GM12878 (cell line): ENCODE measurements around the gene C19orf73. TPM values are rescaled to one million over a fixed set of nuclear protein-coding genes. Genes with fewer than 3 reads are reported as not detected.

Experiments used
- ATAC-seq: fragments of 200-7000 bp; cut with Tn5 transposase; 3 replicates; pipeline ENCODE4 v1.9.1; 2020; ENCODE audit warnings: mild to moderate bottlenecking, moderate library complexity
- BruUV-seq: library from RNA; stranded (reverse); fragments of 400-500 nt; replicated peaks from 2 replicates; lab custom pipeline; 2021; lab: Mats Ljungman, UMichigan
- CTCF ChIA-PET: fragments of 300-600 bp; sonication (Branson Sonifier 250); formaldehyde crosslinking; extraction: SDS; loops from one replicate; lab custom pipeline; 2021; ENCODE audit warnings: inconsistent platforms; lab: Yijun Ruan, JAX
- POLR2A ChIA-PET: fragments of 350-600 bp; formaldehyde crosslinking; extraction: SDS; loops from one replicate; lab custom pipeline; 2021; ENCODE audit warnings: inconsistent platforms; lab: Charles Lee
- RAD21 ChIA-PET: fragments of 300-600 bp; sonication (Branson Sonifier 250); formaldehyde crosslinking; loops from one replicate; lab custom pipeline; 2023; ENCODE audit warnings: antibody characterized with exemption; ENCODE audit not compliant: unreplicated experiment; lab: Charles Lee
- SMC1A ChIA-PET: fragments of 300-600 bp; sonication (Branson Sonifier 250); formaldehyde crosslinking; loops from one replicate; lab custom pipeline; 2023; ENCODE audit not compliant: unreplicated experiment, uncharacterized antibody; lab: Charles Lee
- DNase-seq: peaks from one replicate; pipeline ENCODE4 v3.0.0-alpha.2; 2011; ENCODE audit warnings: low read depth, low spot score
- FAIRE-seq: peaks from 3 replicates; lab custom pipeline; 2011; peaks lifted over from hg19 to GRCh38; lab: Jason Lieb, UNC
- H2AFZ ChIP-seq: 2 replicates; pipeline ENCODE4 v1.6.0; 2011; ENCODE audit warnings: low read depth, low read length, control low read depth; ENCODE audit not compliant: control insufficient read depth
- H3K27ac ChIP-seq: 2 replicates; pipeline ENCODE4 v1.5.1; 2011; ENCODE audit warnings: control low read depth; ENCODE audit not compliant: control insufficient read depth, insufficient read depth
- H3K27me3 ChIP-seq, 2 experiments: replicated peaks in 1 of 2; 2 replicates each; pipeline versions ENCODE4 v1.6.0 to v1.6.1; 2011; ENCODE audit warnings: low read length in 1 of 2; ENCODE audit not compliant: control insufficient read depth in 2 of 2, insufficient read depth in 2 of 2
- H3K36me3 ChIP-seq, 2 experiments: 2 replicates each; pipeline ENCODE4 v1.5.1; 2011; ENCODE audit warnings: low read length in 1 of 2; ENCODE audit not compliant: control insufficient read depth in 2 of 2, insufficient read depth in 2 of 2
- H3K4me1 ChIP-seq: 2 replicates; pipeline ENCODE4 v1.6.1; 2011; ENCODE audit warnings: mild to moderate bottlenecking, low read length, moderate library complexity, mixed read lengths; ENCODE audit not compliant: control insufficient read depth, insufficient read depth
- H3K4me2 ChIP-seq: 2 replicates; pipeline ENCODE4 v1.6.0; 2011; ENCODE audit warnings: control low read depth; ENCODE audit not compliant: control insufficient read depth, insufficient read depth
- H3K4me3 ChIP-seq: fragments of 200-600 bp; sonication (generic); 2 replicates; pipeline ENCODE4 v1.5.1; 2016
- H3K79me2 ChIP-seq: 2 replicates; pipeline ENCODE4 v1.6.0; 2011; ENCODE audit warnings: low read length; ENCODE audit not compliant: control insufficient read depth, insufficient read depth
- H3K9ac ChIP-seq: 2 replicates; pipeline ENCODE4 v1.8.0; 2011; ENCODE audit warnings: low read length, control low read depth, mixed read lengths; ENCODE audit not compliant: control insufficient read depth, insufficient read depth
- H3K9me3 ChIP-seq: replicated peaks from 3 replicates; pipeline ENCODE4 v1.5.1; 2011; ENCODE audit warnings: mild to moderate bottlenecking, low read length; ENCODE audit not compliant: control insufficient read depth, insufficient read depth
- H4K20me1 ChIP-seq: 2 replicates; pipeline ENCODE4 v1.6.0; 2011; ENCODE audit not compliant: control insufficient read depth, insufficient read depth
- WGBS: methylation state at CpG from one replicate; pipeline ENCODE4 v1.1.6; 2016; ENCODE audit warnings: low lambda C conversion rate; ENCODE audit not compliant: insufficient replicate concordance, insufficient coverage; ENCODE audit errors: missing lambda C conversion rate; 5-methylcytosine and 5-hydroxymethylcytosine counted together
- in situ Hi-C: fragments of 300-500 bp; cut with MboI; formaldehyde crosslinking; loops from 9 replicates; pipeline ENCODE4 v1.14.3; 2018; ENCODE audit warnings: mixed read lengths
- intact Hi-C: fragments of 100-400 bp; cut with micrococcal nuclease; formaldehyde crosslinking; loops from one replicate; pipeline ENCODE4 v1.14.2; 2022; ENCODE audit not compliant: unreplicated experiment
- polyA plus RNA-seq, 11 experiments: library from polyadenylated mRNA; depleted of rRNA in 4 of 11; unstranded in 6 of 11; stranded (reverse) in 5 of 11; fragments of >200 nt; fragmentation: Nextera tagmentation in 4 of 11; fragmentation: Illumina TruSeq in 1 of 11; extraction: Ambion mirVana in 4 of 11; extraction: Trizol in 1 of 11; gene quantifications; 1 replicate in 1 of 11; 2 replicates in 10 of 11; pipeline versions ENCODE4 v1.2.1 to v1.2.3, GENCODE V29; 2011 to 2016; ENCODE audit warnings: inconsistent platforms in 2 of 11, missing spikeins in 2 of 11, low read depth in 1 of 11
- total RNA-seq, 4 experiments: library from RNA; depleted of rRNA in 3 of 4; stranded (reverse); fragments of >200 nt in 3 of 4; fragmentation: Illumina TruSeq in 1 of 4; extraction: Trizol in 1 of 4; gene quantifications; 2 replicates each; pipeline versions ENCODE4 v1.2.1 to v1.2.3, GENCODE V29; 2013 to 2021
- TF ChIP-seq, protein P1 (sequence below), 3 experiments: IDR thresholded peaks in 2 of 3; conservative IDR thresholded peaks in 1 of 3; 2 replicates each; pipeline ENCODE4 v1.5.1; 2011; ENCODE audit warnings: low read depth in 3 of 3, low read length in 3 of 3, mild to moderate bottlenecking in 3 of 3, control low read depth in 2 of 3, moderate library complexity in 2 of 3, inconsistent platforms in 1 of 3, mixed read lengths in 1 of 3; ENCODE audit not compliant: control insufficient read depth in 2 of 3, insufficient read depth in 1 of 3; ENCODE audit errors: extremely low read depth in 1 of 3
- TF ChIP-seq, protein P2 (sequence below): fragments of 450-650 bp; IDR thresholded peaks from 2 replicates; pipeline ENCODE4 v1.6.1; 2017; ENCODE audit warnings: antibody characterized with exemption, mild to moderate bottlenecking, moderate library complexity

The C19orf73 gene
- total and polyA plus RNA-seq, 10 of the 15 experiments (the other 5 are each of a cell fraction or from before 2014, with no cell fraction given) = 0.20 to 2.0 (median 0.80) TPM

DNA sequence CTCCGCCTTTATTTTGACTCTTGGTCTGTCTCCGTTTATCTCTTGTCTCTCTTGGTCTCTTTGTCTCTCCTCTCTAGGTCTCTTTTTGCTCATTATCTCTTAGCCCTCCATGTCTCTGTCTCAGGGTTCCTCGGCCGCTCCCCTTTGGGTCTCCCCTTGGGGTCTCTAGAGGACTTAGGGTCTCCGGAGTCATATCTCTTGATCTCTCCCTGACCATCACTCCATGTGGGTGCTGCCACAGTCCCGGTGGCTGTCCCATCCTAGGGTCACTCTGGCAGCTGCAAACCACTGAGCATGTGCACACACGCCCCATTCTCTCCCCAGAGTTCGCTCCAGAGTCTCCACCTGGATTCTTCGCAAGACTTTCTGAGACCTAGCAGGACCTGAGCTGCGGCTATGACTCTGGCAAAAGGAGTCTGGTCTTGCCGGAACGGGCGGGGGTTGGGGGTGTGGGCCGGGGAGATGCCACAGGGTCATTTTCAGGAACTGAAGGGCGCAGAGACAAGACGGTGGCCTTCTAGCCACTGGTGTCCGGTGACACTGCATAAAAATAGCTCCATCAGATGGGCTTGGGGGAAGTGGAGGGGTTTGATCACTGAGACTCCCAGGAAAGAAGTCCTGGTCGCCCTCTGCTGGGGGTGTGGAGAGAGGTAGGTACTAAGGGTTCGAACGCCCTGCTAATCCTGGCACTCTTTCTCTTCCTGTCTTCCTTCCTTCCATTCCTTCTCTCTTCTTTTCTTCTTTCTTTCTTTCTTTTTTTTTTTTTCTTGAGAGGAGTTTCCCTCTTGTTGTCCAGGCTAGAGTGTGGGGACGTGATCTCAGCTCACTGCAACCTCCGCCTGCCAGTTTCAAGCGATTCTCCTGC is 45.2 kb downstream of the C19orf73 start:
- H3K9me3 ChIP-seq = no peaks in the 10 kb centered on the region; the same call in 2 of the 3 replicates
- no peaks in the 10 kb centered on the region for H3K36me3 ChIP-seq
- BruUV-seq = no TSS peak
- ChIA-PET CTCF (interaction anchor here (0.6 to 2.6 kb wide), 5 partner anchors 26 to 731 kb away, joined by 3 to 15 read pairs (median 4); no protein-coding TSS in a partner anchor), RAD21 (no interaction called here), POLR2A (interaction anchor here (0.7 kb wide), 1 partner anchor 25 kb away, joined by 8 read pairs; no protein-coding TSS in a partner anchor), SMC1A (interaction anchor here (0.8 to 1.3 kb wide), 2 partner anchors 24 to 135 kb away, joined by 3 read pairs; no protein-coding TSS in a partner anchor)
- H3K4me1 ChIP-seq = no peaks in the 10 kb centered on the region
- peaks cover 0 to 3% of the 10 kb centered on the region in 2 experiments; a peak in 3 of 4 replicates for H3K27me3 ChIP-seq
- H3K4me2 ChIP-seq = no peak overlapping the region
- no peak overlapping the region for H3K9ac ChIP-seq
- ATAC-seq (peak; percentile 41; the same call in 2 of the 3 replicates), FAIRE-seq (no peak), DNase-seq (no peak)
- no peaks in the 10 kb centered on the region for H4K20me1 ChIP-seq
- H3K27ac ChIP-seq = no peak overlapping the region
- no peak overlapping the region for H3K4me3 ChIP-seq
- H3K79me2 ChIP-seq = no peaks in the 10 kb centered on the region
- TF ChIP-seq, protein P1, sequence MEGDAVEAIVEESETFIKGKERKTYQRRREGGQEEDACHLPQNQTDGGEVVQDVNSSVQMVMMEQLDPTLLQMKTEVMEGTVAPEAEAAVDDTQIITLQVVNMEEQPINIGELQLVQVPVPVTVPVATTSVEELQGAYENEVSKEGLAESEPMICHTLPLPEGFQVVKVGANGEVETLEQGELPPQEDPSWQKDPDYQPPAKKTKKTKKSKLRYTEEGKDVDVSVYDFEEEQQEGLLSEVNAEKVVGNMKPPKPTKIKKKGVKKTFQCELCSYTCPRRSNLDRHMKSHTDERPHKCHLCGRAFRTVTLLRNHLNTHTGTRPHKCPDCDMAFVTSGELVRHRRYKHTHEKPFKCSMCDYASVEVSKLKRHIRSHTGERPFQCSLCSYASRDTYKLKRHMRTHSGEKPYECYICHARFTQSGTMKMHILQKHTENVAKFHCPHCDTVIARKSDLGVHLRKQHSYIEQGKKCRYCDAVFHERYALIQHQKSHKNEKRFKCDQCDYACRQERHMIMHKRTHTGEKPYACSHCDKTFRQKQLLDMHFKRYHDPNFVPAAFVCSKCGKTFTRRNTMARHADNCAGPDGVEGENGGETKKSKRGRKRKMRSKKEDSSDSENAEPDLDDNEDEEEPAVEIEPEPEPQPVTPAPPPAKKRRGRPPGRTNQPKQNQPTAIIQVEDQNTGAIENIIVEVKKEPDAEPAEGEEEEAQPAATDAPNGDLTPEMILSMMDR (IDR thresholded peaks at IDR 0.05 in 2 of 3, conservative IDR thresholded peaks at IDR 0.05 in 1 of 3; ENCODE audit: control insufficient read depth in 2 of 3, extremely low read depth in 1 of 3, insufficient read depth in 1 of 3, low read depth in 3 of 3, low read length in 3 of 3) = peak in 2 of 3 experiments; percentile 12 to 34; a peak in 2 of 6 replicates
- TF ChIP-seq, protein P2, sequence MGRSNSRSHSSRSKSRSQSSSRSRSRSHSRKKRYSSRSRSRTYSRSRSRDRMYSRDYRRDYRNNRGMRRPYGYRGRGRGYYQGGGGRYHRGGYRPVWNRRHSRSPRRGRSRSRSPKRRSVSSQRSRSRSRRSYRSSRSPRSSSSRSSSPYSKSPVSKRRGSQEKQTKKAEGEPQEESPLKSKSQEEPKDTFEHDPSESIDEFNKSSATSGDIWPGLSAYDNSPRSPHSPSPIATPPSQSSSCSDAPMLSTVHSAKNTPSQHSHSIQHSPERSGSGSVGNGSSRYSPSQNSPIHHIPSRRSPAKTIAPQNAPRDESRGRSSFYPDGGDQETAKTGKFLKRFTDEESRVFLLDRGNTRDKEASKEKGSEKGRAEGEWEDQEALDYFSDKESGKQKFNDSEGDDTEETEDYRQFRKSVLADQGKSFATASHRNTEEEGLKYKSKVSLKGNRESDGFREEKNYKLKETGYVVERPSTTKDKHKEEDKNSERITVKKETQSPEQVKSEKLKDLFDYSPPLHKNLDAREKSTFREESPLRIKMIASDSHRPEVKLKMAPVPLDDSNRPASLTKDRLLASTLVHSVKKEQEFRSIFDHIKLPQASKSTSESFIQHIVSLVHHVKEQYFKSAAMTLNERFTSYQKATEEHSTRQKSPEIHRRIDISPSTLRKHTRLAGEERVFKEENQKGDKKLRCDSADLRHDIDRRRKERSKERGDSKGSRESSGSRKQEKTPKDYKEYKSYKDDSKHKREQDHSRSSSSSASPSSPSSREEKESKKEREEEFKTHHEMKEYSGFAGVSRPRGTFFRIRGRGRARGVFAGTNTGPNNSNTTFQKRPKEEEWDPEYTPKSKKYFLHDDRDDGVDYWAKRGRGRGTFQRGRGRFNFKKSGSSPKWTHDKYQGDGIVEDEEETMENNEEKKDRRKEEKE = no peak
- WGBS = 56% methylated on average over 23 of the region's 23 CpGs
- in situ Hi-C loops (no loop called here), intact Hi-C loops (no loop called here)
- no peak overlapping the region for H2AFZ ChIP-seq
